CD4-positive, alpha-beta T cell (primary cell): ENCODE measurements around the gene UNC13D. TPM values are rescaled to one million over a fixed set of nuclear protein-coding genes. Genes with fewer than 3 reads are reported as not detected.

ENCODE experiments used
- ATAC-seq: fragments of 200-7000 bp; cut with Tn5 transposase; one replicate; pipeline ENCODE4 v1.10.0; 2022; ENCODE audit warnings: mild to moderate bottlenecking; ENCODE audit not compliant: poor library complexity
- CTCF ChIA-PET: fragments of 350-600 bp; sonication (Branson Sonifier 250); formaldehyde crosslinking; loops from one replicate; lab custom pipeline; 2021; ENCODE audit warnings: antibody characterized with exemption, inconsistent platforms; lab: Charles Lee
- POLR2A ChIA-PET: fragments of 350-600 bp; sonication (Branson Sonifier 250); formaldehyde crosslinking; loops from one replicate; lab custom pipeline; 2021; ENCODE audit warnings: antibody characterized with exemption, inconsistent platforms; lab: Charles Lee
- DNase-seq, 14 experiments: peaks; one replicate each; pipeline ENCODE4 v3.0.0-alpha.2; 2013 to 2020; ENCODE audit warnings: mixed read lengths in 2 of 14
- H3K27ac ChIP-seq, 2 donors: one replicate each; pipeline versions ENCODE4 v1.5.1 to v1.7.0; 2013; ENCODE audit warnings: low read length in 2 of 2, low read depth in 1 of 2, mild to moderate bottlenecking in 1 of 2
- H3K27me3 ChIP-seq, 2 experiments: 1 replicate in 1 of 2; 2 replicates in 1 of 2; pipeline versions ENCODE4 v1.6.1 to v1.7.0; 2013; ENCODE audit warnings: low read length in 2 of 2, control low read depth in 1 of 2, mild to moderate bottlenecking in 1 of 2, moderate library complexity in 1 of 2; ENCODE audit not compliant: insufficient read depth in 2 of 2, control insufficient read depth in 1 of 2
- H3K36me3 ChIP-seq: one replicate; pipeline ENCODE4 v1.6.1; 2013; ENCODE audit warnings: low read length, control low read depth; ENCODE audit not compliant: insufficient read depth
- H3K4me1 ChIP-seq: one replicate; pipeline ENCODE4 v1.6.1; 2013; ENCODE audit warnings: low read length, control low read depth; ENCODE audit not compliant: insufficient read depth
- H3K4me3 ChIP-seq: one replicate; pipeline ENCODE4 v1.5.1; 2013; ENCODE audit warnings: mild to moderate bottlenecking, low read length, moderate library complexity
- H3K9me3 ChIP-seq, 2 experiments: 1 replicate in 1 of 2; 2 replicates in 1 of 2; pipeline versions ENCODE4 v1.6.1 to v1.7.0; 2013; ENCODE audit warnings: low read length in 2 of 2, mild to moderate bottlenecking in 2 of 2, control low read depth in 1 of 2, moderate library complexity in 1 of 2; ENCODE audit not compliant: control insufficient read depth in 1 of 2, insufficient read depth in 1 of 2
- H3K27ac Mint-ChIP-seq: one replicate; pipeline ENCODE4 v1.8.0; 2020; ENCODE audit warnings: mixed read lengths
- H3K27me3 Mint-ChIP-seq: one replicate; pipeline ENCODE4 v1.8.0; 2021; ENCODE audit warnings: mixed read lengths
- H3K36me3 Mint-ChIP-seq: one replicate; pipeline ENCODE4 v1.8.0; 2021; ENCODE audit warnings: low read depth, mixed read lengths
- H3K4me1 Mint-ChIP-seq: one replicate; pipeline ENCODE4 v1.8.0; 2021; ENCODE audit warnings: low read depth, mixed read lengths
- H3K4me3 Mint-ChIP-seq: one replicate; pipeline ENCODE4 v1.8.0; 2020; ENCODE audit warnings: mild to moderate bottlenecking, mixed read lengths
- H3K9me3 Mint-ChIP-seq: one replicate; pipeline ENCODE4 v1.8.0; 2020; ENCODE audit warnings: mixed read lengths
- CTCF ChIP-seq: fragments of 200-600 bp; IDR thresholded peaks from one replicate; pipeline ENCODE4 v1.8.0; 2022; ENCODE audit warnings: antibody characterized with exemption, mild to moderate bottlenecking
- intact Hi-C, 2 experiments: fragments of 100-400 bp; cut with DNase I in 1 of 2; cut with micrococcal nuclease in 1 of 2; formaldehyde crosslinking; loops; one replicate each; pipeline versions ENCODE4 v1.15.1 to v1.9.0; 2023 to 2025; cut with DNase I, micrococcal nuclease
- total RNA-seq, 174 experiments: library from RNA in 2 of 174; stranded (reverse) in 2 of 174; gene quantifications; one replicate each; pipeline ENCODE4 v1.2.3 and lab custom pipeline; 2021 to 2026

Gene UNC13D
- total RNA-seq, 2 experiments from 2014 or later, result 110 to 112 TPM

GRCh38 chr17:75783069-75783783, 61.0 kb downstream of the UNC13D start:
- ChIA-PET CTCF (interaction anchor here (0.8 to 5.2 kb wide), 13 partner anchors 9 to 116 kb away, joined by 3 to 25 read pairs (median 4); partner anchors contain the start of genes GALK1, RECQL5, SAP30BP and TRIM65), POLR2A (interaction anchor here (0.6 to 6.6 kb wide), 21 partner anchors 8 to 494 kb away, joined by 3 to 112 read pairs (median 16); partner anchors contain the start of genes GALK1, MRPL38, RECQL5 and SAP30BP)
- H3K27ac ChIP-seq, result peak overlapping the region; percentile 99 to 100
- Mint-ChIP-seq H3K4me1 (peaks cover 58% of the 10 kb centered on the region), H3K27ac (peak overlapping the region; percentile 93), H3K36me3 (peaks cover 20% of the 10 kb centered on the region), H3K4me3 (peak overlapping the region; percentile 92), H3K27me3 (peaks cover 5% of the 10 kb centered on the region), H3K9me3 (no peaks in the 10 kb centered on the region)
- intact Hi-C loops, result loop anchor here (2.0 to 10.0 kb wide), 4 partner anchors 18 to 952 kb away; partner anchors contain the start of genes GALK1 (in 1 of the 2), MFSD11 (in 1 of the 2), SRSF2 (in 1 of the 2) and TMEM94 (in 1 of the 2)
- no peaks in the 10 kb centered on the region for H3K9me3 ChIP-seq
- ATAC-seq (peak; percentile 9), DNase-seq (peak in 3 of 14 experiments; percentile 77 to 85 (median 82))
- peak; percentile 82 for TF ChIP-seq CTCF
- no peaks in the 10 kb centered on the region for H3K27me3 ChIP-seq
- peak overlapping the region; percentile 38 for H3K4me3 ChIP-seq
- peaks cover 45% of the 10 kb centered on the region for H3K4me1 ChIP-seq
- H3K36me3 ChIP-seq, result peaks cover 8% of the 10 kb centered on the region

DNA sequence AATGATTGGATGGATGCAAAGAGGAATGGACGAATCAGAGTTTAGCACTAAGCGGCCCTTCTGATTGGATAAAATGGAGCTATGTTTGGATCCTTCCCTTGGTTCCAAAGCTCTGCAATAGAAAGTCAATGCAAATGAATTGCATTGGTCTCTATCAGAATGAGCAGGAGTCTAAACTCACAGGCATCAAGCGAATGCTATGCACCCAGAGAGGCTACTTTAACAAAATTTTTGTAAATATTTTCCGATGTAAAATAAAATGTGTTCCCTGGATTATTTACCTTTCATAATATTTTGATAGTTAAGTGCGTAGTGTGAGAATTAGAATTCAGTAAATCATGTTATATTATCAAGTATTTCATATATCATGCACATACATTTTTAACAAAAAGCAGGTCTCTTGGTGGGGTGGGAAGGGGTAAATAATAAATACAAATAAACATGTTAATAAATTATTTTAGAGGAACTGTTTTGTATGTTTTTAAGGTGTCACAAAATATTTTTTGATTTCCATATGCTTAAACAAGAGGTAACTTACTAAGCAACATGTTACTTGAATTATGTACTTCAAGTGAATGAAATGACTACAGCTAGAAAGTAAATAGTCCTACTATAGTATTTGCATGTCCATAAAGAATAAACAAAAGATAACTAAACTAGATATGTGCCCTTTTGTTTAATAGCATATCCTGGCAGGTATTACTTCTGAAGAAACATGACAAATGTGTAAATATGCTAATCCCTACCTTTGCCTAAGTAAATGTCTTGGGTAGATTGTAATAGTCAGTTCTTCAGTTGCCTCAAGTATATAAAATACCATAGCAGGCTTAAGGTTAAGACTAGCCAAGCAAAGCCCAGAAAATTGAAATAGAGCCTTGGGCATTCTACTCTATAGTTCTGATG, 64.0 kb downstream of the UNC13D start:
- peaks cover 30% of the 10 kb centered on the region for H3K4me1 ChIP-seq
- DNase-seq (no peak), ATAC-seq (no peak)
- intact Hi-C loops, result loop anchor here in 1 of 2 experiments (2.0 to 10.0 kb wide), 4 partner anchors 15 to 955 kb away; partner anchors contain the start of genes GALK1, MFSD11, SRSF2 and TMEM94
- peaks cover 68% of the 10 kb centered on the region for H3K4me1 Mint-ChIP-seq
- CTCF ChIA-PET, result interaction anchor here (1.1 to 3.0 kb wide), 5 partner anchors 15 to 81 kb away, joined by 3 to 17 read pairs (median 4); partner anchors contain the start of gene GALK1
- peaks cover 5% of the 10 kb centered on the region for H3K27me3 Mint-ChIP-seq
- H3K9me3 ChIP-seq, result no peaks in the 10 kb centered on the region
- H3K36me3 Mint-ChIP-seq, result peaks cover 50% of the 10 kb centered on the region
- peak overlapping the region; percentile 97 for H3K27ac Mint-ChIP-seq
- TF ChIP-seq CTCF, result no peak
- no peak overlapping the region for H3K4me3 ChIP-seq
- H3K4me3 Mint-ChIP-seq, result peak overlapping the region; percentile 97
- H3K9me3 Mint-ChIP-seq, result no peaks in the 10 kb centered on the region
- H3K27me3 ChIP-seq, result no peaks in the 10 kb centered on the region
- H3K36me3 ChIP-seq, result peaks cover 31% of the 10 kb centered on the region
- H3K27ac ChIP-seq, result no peak overlapping the region
- POLR2A ChIA-PET, result interaction anchor here (0.5 to 8.7 kb wide), 50 partner anchors 9 to 907 kb away, joined by 3 to 246 read pairs (median 5); partner anchors contain the start of genes ACOX1, FBF1, GALK1 and MIF4GD
